ENCODE data around the gene XXYLT1.

Gene XXYLT1

DNA sequence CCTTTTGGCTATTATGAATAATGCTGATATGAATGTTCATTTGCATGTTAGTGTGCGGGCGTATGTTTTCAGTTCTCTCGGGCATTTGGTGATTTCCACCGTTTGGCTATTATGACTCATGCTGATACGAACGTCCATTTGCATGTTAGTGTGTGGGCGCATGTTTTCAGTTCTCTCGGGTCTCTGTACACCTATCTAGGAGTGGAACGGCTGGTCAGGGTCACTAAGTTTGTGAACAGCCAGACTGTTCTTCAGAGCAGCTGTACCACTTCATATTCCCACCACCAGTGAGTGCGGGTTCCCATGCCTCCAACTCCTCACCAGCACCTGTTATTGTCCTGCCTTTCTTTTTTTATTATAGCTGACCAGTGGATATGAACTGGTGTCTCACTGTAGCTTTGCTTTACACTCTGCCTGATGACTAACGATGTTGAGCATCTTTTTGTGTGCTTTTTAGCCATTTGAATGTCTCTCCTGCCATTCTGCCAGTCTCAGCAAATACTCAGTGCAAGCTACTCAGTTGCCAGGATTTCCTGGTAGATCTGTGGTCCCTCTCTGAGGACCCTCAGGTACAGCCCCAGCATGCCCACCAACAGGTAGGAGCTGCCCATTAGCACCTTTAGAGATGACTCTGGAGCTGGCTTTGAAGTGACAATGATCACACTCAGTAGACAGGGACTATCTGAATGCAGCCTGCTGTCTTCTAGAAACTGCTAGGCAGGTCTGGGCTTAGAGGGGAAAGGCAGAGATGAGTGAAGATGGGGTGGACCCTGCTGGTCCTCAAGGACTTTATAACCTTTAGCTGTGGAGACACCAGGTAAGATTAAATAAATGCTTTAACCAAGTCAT, 141.1 kb downstream of the XXYLT1 start:
- DNase-seq = no peak
- Histone ChIP-seq H3K9me3 (no peaks in the 10 kb centered on the region), H3K4me3 (no peak overlapping the region), H3K4me1 (no peaks in the 10 kb centered on the region), H3K27me3 (no peaks in the 10 kb centered on the region), H3K27ac (no peak overlapping the region), H3K36me3 (no peaks in the 10 kb centered on the region)
- intact Hi-C loops (cut with DNase I; ENCODE audit: low total_unique reads) = no loop called here
- TF ChIP-seq CTCF (IDR thresholded peaks at IDR 0.05) = no peak

- H3K36me3 ChIP-seq = no peaks in the 10 kb centered on the region
- H3K9me3 ChIP-seq = no peaks in the 10 kb centered on the region
- H3K27ac ChIP-seq = no peak overlapping the region
- no peak overlapping the region for H3K4me3 ChIP-seq
- TF ChIP-seq CTCF (IDR thresholded peaks at IDR 0.05) = no peak
- peaks cover 0 to 3% (median 0%) of the 10 kb centered on the region in 4 donors for H3K4me1 ChIP-seq
- no peaks in the 10 kb centered on the region for H3K27me3 ChIP-seq
- intact Hi-C loops (cut with DNase I; ENCODE audit: low total_unique reads) = no loop called here
- no peak for DNase-seq
Observed at GRCh38 chr3:195129072-195129643, 141.8 kb downstream of the XXYLT1 start.

DNA sequence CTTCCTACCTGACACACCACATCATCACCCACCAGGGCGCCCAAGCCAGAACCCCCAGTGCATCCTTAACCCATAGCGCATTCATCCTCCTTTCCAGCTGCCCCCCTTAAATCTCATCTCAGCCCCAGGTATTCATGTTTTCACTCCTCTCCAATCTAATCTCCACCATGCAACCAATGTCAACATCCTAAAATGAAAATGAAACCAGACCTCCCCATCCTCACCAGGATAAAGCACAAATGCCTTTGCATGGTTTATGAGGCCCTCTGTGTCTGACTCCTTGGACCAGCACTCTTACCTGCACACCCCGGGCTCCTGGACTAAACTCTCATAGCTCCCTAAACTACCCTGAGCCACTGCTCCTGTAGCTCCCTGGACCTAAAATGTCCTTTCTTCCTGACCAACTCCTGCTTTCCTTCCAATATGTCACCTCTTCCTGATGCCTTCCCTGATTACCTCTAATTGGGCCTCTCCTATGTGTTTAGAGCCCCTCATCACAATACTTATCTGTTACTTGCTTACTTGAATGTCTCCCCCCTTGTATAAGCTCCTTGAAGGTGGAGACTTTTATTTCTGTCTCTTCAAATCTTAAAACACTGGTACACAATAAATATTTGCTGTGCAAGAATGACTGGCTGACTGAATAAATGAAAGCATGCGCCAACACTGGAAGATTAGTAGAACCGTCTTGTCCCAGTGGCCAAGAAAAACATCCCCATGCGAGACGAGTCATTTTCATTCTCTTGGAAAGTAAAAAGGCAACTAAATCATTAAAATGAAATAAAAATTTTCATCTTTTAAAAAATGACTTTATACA, 142.5 kb downstream of the XXYLT1 start:
- Histone ChIP-seq H3K9me3 (no peaks in the 10 kb centered on the region), H3K4me1 (peaks cover 0 to 3% (median 0%) of the 10 kb centered on the region in 4 donors), H3K27ac (no peak overlapping the region), H3K27me3 (no peaks in the 10 kb centered on the region), H3K4me3 (no peak overlapping the region), H3K36me3 (no peaks in the 10 kb centered on the region)
- DNase-seq = no peak
- intact Hi-C loops (cut with DNase I; ENCODE audit: low total_unique reads) = no loop called here
- TF ChIP-seq CTCF (IDR thresholded peaks at IDR 0.05) = no peak

GRCh38 chr3:195126056-195126605, 144.8 kb downstream of the XXYLT1 start:
- no peak for DNase-seq

More at GRCh38 chr3:195126056-195126605, 144.8 kb downstream of the XXYLT1 start:
- Histone ChIP-seq H3K27ac (no peak overlapping the region), H3K36me3 (no peaks in the 10 kb centered on the region), H3K4me3 (no peak overlapping the region), H3K9me3 (no peaks in the 10 kb centered on the region), H3K27me3 (no peaks in the 10 kb centered on the region), H3K4me1 (peaks cover 0 to 3% (median 0%) of the 10 kb centered on the region in 4 donors)
- intact Hi-C loops (cut with DNase I; ENCODE audit: low total_unique reads) = no loop called here
- no peak for TF ChIP-seq CTCF (IDR thresholded peaks at IDR 0.05)

All from tibial artery (tissue), 4 donors.